A204.1 (cell line): ENCODE results near the gene EPB41L4A.

Experiments
- FAIRE-seq: peaks from 2 replicates; lab custom pipeline; 2012; peaks lifted over from hg19 to GRCh38; lab: Jason Lieb, UNC

EPB41L4A gene

DNA sequence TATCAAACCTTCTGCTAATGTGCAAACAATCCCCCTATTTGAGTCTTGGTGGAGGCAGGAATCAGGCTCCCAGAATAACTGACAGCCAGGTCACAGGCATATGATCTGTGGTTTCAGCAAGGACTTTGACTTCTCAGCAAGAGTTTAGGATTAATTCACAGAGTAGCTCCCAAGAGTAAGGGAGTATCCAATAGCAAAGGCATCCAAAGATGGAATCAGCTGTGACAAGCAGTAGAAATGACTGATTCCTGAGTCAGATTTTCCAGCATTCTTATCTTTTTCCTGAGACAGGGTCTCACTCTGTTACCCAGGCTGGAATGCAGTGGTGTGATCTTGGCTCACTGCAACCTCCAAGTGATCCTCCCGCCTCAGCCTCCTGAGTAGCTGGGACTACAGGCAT is 108.3 kb downstream of the EPB41L4A start:
- FAIRE-seq: no peak

DNA sequence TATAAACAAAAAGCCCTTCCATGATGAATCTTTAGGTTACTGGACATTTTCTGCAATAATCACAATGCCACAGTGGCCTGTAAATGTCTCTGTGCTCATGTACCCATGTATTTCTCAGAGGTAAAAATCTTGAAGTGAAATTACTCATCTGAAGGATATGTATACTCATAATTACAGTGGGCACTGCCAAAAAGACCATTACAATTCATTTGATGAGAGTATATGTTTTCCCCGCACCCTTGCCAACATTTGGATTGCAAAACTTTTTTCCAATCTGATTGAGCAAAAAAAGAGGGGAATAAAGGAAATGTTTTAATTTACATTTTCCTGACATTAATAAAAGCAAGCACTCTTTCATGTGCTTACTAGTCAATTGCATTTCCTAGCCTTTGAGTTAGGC is 110.5 kb downstream of the EPB41L4A start:
- no peak for FAIRE-seq

DNA sequence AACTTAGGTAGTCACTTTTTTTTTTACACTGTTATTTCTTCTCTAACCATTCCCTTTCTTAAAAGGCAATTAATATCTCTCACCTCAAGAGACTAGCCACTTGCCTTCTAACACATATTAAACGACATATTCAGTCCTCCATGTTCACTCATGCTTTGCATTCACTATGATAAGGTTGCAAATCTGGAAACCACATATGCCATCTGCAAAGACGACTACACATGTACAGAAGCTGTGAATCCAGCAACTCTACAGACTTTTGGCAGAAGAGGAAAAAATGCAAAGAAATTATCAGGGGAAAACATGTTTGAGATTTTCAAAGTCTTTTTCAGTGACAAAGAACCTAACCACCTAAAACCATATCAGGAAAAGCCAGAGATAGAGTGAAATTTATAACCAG is 112.1 kb downstream of the EPB41L4A start:
- no peak for FAIRE-seq

GRCh38 chr5:112304743-112305142 is 114.3 kb downstream of the EPB41L4A start:
- FAIRE-seq: no peak

- no peak for FAIRE-seq
Observed at GRCh38 chr5:112303685-112304084, 115.4 kb downstream of the EPB41L4A start.

DNA sequence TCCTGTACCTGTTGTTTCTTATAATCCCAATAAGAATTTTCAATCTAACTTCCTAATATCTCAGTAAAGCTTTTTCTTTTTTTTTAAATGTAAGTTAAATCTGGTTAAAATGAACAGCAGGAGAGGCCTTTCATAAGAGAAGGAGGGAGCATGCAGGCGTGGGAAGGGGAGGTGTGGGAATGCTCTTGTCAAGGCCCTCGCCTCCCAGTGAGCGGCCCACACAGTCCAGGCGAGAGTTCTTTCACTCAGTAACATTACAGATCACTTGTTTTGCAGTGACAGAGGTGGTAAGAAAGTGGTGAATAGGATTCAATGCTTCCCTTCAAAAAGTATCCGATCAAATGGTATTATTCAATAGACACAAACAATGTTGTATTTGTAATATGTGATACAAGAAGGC is 125.0 kb downstream of the EPB41L4A start:
- no peak for FAIRE-seq

- FAIRE-seq: no peak
Observed at GRCh38 chr5:112293587-112293986, 125.5 kb downstream of the EPB41L4A start.

- no peak for FAIRE-seq
Observed at GRCh38 chr5:112290691-112291090, 128.4 kb downstream of the EPB41L4A start.

- FAIRE-seq: no peak
Observed at GRCh38 chr5:112289465-112289864, 129.6 kb downstream of the EPB41L4A start.

- FAIRE-seq: no peak
Observed at GRCh38 chr5:112283943-112284929, 134.8 kb downstream of the EPB41L4A start.

DNA sequence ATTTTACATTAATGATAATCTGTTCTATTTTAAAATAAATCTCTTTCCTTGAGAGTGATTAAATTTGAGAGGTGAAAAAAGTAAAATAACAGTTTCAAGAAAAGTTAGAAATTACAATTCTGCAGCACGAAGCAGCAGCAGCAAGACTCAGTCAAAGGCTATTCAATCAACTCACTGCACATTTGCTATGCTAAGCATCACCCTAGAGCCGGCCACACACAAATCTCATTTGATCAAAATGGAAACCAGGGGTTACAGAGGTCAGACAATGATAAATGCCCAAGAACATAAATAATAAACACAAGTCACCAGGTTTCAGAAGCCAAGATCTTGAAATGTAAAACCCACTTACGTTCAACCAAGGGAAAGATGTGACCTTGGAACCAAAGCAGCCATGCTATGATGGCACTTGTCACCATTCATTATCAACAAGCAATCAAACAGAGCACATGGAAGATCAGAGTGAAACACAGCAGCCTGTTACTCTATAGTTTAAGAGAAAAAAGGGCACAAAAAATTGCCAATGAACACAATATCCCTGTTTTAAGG is 136.0 kb downstream of the EPB41L4A start:
- no peak for FAIRE-seq

GRCh38 chr5:112279082-112279481 is 140.0 kb downstream of the EPB41L4A start:
- FAIRE-seq: no peak

DNA sequence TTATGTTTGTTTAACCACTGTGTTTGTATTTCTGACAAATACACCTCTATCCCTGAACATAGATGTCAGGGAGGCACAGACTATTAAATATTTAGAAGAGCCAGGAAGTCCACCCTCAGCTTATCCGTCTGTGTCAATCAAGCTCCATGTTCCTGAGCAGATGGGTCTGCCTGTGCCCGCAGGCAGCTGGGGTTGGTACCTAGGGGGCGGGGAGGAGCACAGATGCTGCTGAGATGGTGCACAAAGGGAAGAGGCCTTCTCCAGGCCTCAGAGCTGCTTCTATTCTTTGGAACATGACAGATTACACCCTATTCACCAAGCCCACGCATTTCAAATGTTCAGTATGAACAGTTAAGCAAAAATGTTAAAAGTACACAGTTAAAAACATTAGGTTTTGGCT is 142.1 kb downstream of the EPB41L4A start:
- no peak for FAIRE-seq

GRCh38 chr5:112275671-112276070 is 143.4 kb downstream of the EPB41L4A start:
- FAIRE-seq: no peak

GRCh38 chr5:112270299-112271293 is 148.5 kb downstream of the EPB41L4A start:
- no peak for FAIRE-seq

- no peak for FAIRE-seq
Observed at GRCh38 chr5:112267231-112267630, 151.8 kb downstream of the EPB41L4A start.

DNA sequence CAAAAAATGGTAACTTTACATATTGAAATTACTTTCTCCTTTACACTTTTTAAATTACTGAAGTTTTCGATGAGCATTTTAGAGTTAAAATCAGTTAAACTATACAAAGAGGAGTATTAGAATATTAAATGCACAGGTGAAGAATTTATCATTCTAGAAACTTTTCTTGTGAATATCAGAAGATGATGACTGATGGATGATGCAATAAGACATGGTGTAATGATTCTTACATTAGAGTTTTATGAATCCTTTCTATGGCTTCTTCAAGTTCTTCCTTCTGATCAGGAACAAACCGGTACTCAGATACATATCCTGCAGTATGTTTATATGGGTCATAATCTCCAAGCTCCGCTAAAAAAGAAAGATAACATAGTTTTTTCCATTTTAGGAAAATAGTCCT is 154.4 kb downstream of the EPB41L4A start:
- FAIRE-seq: no peak

DNA sequence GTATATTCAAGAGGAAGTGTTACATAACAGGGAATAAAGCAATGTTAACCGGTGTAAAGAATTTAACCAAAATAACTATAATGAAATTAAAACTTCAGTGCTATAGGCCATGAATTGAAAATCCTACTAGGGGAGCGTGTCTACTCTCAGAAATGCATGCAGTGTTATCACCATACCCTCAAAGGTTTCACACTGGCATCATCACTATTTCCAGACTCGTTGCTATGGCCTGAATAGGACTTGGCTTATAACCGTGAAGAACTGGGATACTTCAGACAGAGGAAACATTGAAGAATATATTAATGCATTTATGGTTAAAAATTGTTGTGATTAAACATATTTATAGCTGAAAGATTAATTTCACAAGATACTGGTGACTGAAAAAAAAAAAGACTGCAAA is 154.9 kb downstream of the EPB41L4A start:
- no peak for FAIRE-seq

DNA sequence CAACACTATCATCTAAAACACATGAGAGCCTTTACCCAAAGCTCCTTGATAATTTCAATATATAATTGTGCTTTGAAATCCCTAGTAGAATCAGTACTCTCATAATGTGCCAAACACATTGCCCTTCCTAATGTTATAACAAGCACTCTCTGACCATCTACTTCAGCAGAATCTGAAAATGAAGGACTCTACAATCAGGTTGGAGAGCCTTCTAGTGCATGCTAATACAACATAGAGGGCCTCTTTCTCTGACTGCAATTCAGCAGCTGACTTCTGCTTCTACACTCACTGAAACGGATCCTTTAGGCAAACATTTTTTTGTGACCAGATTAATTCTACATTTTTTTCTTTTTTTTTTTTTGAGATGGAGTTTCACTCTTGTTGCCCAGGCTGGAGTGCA is 155.6 kb downstream of the EPB41L4A start:
- FAIRE-seq: no peak

GRCh38 chr5:112258571-112258970 is 160.5 kb downstream of the EPB41L4A start:
- FAIRE-seq: no peak

DNA sequence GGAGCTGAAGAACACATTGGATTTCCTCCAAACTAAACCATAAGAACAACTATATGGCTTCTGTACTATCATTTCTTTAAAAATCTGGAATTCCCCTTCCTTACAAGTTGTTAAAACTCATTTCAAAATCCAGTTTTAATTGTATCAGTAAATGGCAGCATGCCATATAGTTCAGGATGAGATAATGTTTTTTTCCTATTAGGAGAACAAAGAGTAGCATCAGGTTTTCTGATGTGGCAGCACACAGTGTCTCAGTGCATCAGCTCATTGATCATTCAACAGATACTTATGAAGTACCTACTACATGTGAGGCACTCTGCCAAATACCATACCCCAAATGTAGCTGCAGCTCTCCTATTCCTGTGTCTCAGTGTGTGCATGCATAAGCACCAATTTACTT is 161.1 kb downstream of the EPB41L4A start:
- no peak for FAIRE-seq

DNA sequence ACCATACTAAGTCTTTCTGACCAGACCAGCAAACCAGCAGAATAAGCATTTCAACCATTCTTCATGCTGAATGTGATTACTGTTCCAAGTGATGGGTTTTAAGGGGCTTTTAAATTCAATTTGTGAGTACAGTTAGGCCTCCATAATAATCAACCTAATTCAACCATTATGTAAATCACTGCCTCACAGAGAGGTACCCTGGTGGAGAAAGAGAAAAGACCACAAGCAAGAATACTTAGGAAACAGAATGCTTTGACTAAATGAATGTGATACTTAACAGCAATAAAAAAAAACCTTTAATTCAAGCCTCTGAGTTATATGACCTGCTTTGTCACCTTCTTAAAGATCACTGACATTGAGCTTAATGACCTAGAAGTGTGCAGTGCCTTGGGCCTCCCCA is 162.1 kb downstream of the EPB41L4A start:
- FAIRE-seq: no peak

GRCh38 chr5:112254303-112254702 is 164.8 kb downstream of the EPB41L4A start:
- no peak for FAIRE-seq
